PFSK-1 (cell line): Measurements from ENCODE around the gene PSEN2.

Experiments used
- FOXP2 ChIP-seq: optimal IDR thresholded peaks from 2 replicates; pipeline ENCODE3; 2011; ENCODE audit warnings: borderline replicate concordance, control low read depth, inconsistent platforms; ENCODE audit not compliant: insufficient read depth; ENCODE audit errors: extremely low read length, extremely low read depth
- POLR2AphosphoS5 ChIP-seq: IDR thresholded peaks from 2 replicates; pipeline ENCODE4 v1.6.1; 2012; ENCODE audit warnings: low read depth, mild to moderate bottlenecking, control low read depth, low read length, moderate library complexity
- SIN3A ChIP-seq: IDR thresholded peaks from 2 replicates; pipeline ENCODE4 v1.6.1; 2012; ENCODE audit warnings: mild to moderate bottlenecking, low read length, moderate library complexity, borderline replicate concordance; ENCODE audit not compliant: insufficient read depth
- TAF1 ChIP-seq: IDR thresholded peaks from 2 replicates; pipeline ENCODE4 v1.6.1; 2012; ENCODE audit warnings: low read length, control low read depth, borderline replicate concordance; ENCODE audit not compliant: insufficient read depth
- TF ChIP-seq, protein P1 (sequence below), 2 experiments: IDR thresholded peaks; 2 replicates each; pipeline versions ENCODE4 v1.6.1 to v1.8.0; 2011 to 2012; ENCODE audit warnings: low read depth in 2 of 2, low read length in 2 of 2, control low read depth in 1 of 2, inconsistent platforms in 1 of 2, mild to moderate bottlenecking in 1 of 2, moderate library complexity in 1 of 2; ENCODE audit not compliant: insufficient read depth in 1 of 2

DNA sequence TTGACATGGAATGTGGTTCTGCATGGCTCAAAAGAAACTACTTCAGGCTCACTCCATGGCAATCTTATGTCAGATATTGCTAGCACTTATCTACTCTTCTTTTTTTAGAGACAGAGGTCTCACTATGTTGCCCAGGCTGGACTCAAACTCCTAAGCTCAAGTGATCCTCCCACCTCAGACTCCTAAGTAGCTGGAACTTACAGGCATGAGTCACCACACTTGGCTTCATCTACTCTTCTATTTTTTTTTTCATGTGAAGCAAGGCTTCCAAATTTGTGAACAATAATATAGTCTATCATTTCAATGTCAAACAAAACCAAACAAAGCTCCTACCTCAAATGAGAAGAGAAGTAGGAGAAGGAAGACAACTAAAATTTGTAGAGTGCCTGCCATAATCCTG lies 7.5 kb upstream of the PSEN2 start:
- no peak for TF ChIP-seq POLR2AphosphoS5
- TF ChIP-seq TAF1 = no peak
- TF ChIP-seq, protein P1, sequence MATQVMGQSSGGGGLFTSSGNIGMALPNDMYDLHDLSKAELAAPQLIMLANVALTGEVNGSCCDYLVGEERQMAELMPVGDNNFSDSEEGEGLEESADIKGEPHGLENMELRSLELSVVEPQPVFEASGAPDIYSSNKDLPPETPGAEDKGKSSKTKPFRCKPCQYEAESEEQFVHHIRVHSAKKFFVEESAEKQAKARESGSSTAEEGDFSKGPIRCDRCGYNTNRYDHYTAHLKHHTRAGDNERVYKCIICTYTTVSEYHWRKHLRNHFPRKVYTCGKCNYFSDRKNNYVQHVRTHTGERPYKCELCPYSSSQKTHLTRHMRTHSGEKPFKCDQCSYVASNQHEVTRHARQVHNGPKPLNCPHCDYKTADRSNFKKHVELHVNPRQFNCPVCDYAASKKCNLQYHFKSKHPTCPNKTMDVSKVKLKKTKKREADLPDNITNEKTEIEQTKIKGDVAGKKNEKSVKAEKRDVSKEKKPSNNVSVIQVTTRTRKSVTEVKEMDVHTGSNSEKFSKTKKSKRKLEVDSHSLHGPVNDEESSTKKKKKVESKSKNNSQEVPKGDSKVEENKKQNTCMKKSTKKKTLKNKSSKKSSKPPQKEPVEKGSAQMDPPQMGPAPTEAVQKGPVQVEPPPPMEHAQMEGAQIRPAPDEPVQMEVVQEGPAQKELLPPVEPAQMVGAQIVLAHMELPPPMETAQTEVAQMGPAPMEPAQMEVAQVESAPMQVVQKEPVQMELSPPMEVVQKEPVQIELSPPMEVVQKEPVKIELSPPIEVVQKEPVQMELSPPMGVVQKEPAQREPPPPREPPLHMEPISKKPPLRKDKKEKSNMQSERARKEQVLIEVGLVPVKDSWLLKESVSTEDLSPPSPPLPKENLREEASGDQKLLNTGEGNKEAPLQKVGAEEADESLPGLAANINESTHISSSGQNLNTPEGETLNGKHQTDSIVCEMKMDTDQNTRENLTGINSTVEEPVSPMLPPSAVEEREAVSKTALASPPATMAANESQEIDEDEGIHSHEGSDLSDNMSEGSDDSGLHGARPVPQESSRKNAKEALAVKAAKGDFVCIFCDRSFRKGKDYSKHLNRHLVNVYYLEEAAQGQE (IDR thresholded peaks at IDR 0.05; ENCODE audit: insufficient read depth in 1 of 2, low read depth in 2 of 2, low read length in 2 of 2) = no peak
- no peak for TF ChIP-seq SIN3A
- no peak for TF ChIP-seq FOXP2
